Neuronal stem cell (in vitro differentiated cells): ENCODE data around the gene VEZF1.

Experiments used
- DNase-seq: peaks from one replicate; pipeline ENCODE4 v3.0.0-alpha.2; 2013; ENCODE audit warnings: low spot score
- H2AFZ ChIP-seq: one replicate; pipeline ENCODE4 v1.6.1; 2013; ENCODE audit warnings: mild to moderate bottlenecking, low read length, inconsistent platforms
- H2AK5ac ChIP-seq: 2 replicates; pipeline ENCODE4 v1.6.1; 2013; ENCODE audit warnings: low read depth, mild to moderate bottlenecking, inconsistent platforms, low read length, moderate library complexity, mixed read lengths
- H2BK120ac ChIP-seq: 2 replicates; pipeline ENCODE4 v1.6.1; 2013; ENCODE audit warnings: low read depth, mild to moderate bottlenecking, inconsistent platforms, low read length, moderate library complexity, mixed read lengths
- H2BK12ac ChIP-seq: one replicate; pipeline ENCODE4 v1.6.1; 2013; ENCODE audit warnings: low read length, inconsistent platforms
- H2BK15ac ChIP-seq: 2 replicates; pipeline ENCODE4 v1.6.1; 2013; ENCODE audit warnings: mild to moderate bottlenecking, low read length, inconsistent platforms, mixed read lengths
- H2BK5ac ChIP-seq: one replicate; pipeline ENCODE4 v1.6.1; 2013; ENCODE audit warnings: inconsistent platforms, mild to moderate bottlenecking, low read length, moderate library complexity
- H3K14ac ChIP-seq: one replicate; pipeline ENCODE4 v1.6.1; 2013; ENCODE audit warnings: low read length, inconsistent platforms
- H3K18ac ChIP-seq: 2 replicates; pipeline ENCODE4 v1.6.1; 2013; ENCODE audit warnings: low read length, inconsistent platforms
- H3K23ac ChIP-seq: 2 replicates; pipeline ENCODE4 v1.6.1; 2013; ENCODE audit warnings: low read depth, mild to moderate bottlenecking, mixed read lengths, low read length, inconsistent platforms; ENCODE audit not compliant: poor library complexity
- H3K27ac ChIP-seq: replicated peaks from 3 replicates; pipeline ENCODE4 v1.5.1; 2013; ENCODE audit warnings: low read length, inconsistent platforms
- H3K27me3 ChIP-seq, 3 experiments: 2 replicates each; pipeline ENCODE4 v1.6.1; 2013; ENCODE audit warnings: low read length in 3 of 3, mild to moderate bottlenecking in 2 of 3, inconsistent platforms in 1 of 3, low read depth in 1 of 3, mixed read lengths in 1 of 3, moderate library complexity in 1 of 3; ENCODE audit not compliant: control insufficient read depth in 3 of 3, insufficient read depth in 3 of 3
- H3K36me3 ChIP-seq, 2 donors: replicated peaks in 1 of 2; 2 replicates each; pipeline ENCODE4 v1.6.1; 2013; ENCODE audit warnings: low read length in 2 of 2; ENCODE audit not compliant: control insufficient read depth in 2 of 2, insufficient read depth in 2 of 2
- H3K4ac ChIP-seq: 2 replicates; pipeline ENCODE4 v1.6.1; 2013; ENCODE audit warnings: inconsistent platforms, mild to moderate bottlenecking, low read length, moderate library complexity
- H3K4me1 ChIP-seq, 2 donors: 1 replicate in 1 of 2; 2 replicates in 1 of 2; pipeline ENCODE4 v1.6.1; 2013; ENCODE audit warnings: low read length in 2 of 2, low read depth in 1 of 2; ENCODE audit not compliant: control insufficient read depth in 2 of 2, insufficient read depth in 1 of 2
- H3K4me2 ChIP-seq: one replicate; pipeline ENCODE4 v1.6.1; 2013; ENCODE audit warnings: mild to moderate bottlenecking, low read length, inconsistent platforms; ENCODE audit not compliant: insufficient read depth, poor library complexity, severe bottlenecking
- H3K4me3 ChIP-seq, 2 donors: 2 replicates each; pipeline ENCODE4 v1.5.1; 2013; ENCODE audit warnings: low read length in 2 of 2, mild to moderate bottlenecking in 2 of 2, inconsistent platforms in 1 of 2, moderate library complexity in 1 of 2
- H3K79me1 ChIP-seq: one replicate; pipeline ENCODE4 v1.6.1; 2013; ENCODE audit warnings: low read depth, mild to moderate bottlenecking, inconsistent platforms, low read length, moderate library complexity
- H3K9ac ChIP-seq: one replicate; pipeline ENCODE4 v1.6.1; 2013; ENCODE audit warnings: mild to moderate bottlenecking, low read depth, low read length, inconsistent platforms; ENCODE audit not compliant: poor library complexity
- H3K9me3 ChIP-seq, 2 donors: replicated peaks in 1 of 2; 2 replicates each; pipeline versions ENCODE3 to v1.6.1; 2013; ENCODE audit warnings: low read length in 2 of 2, mild to moderate bottlenecking in 2 of 2, inconsistent platforms in 1 of 2, low read depth in 1 of 2, mixed read lengths in 1 of 2, moderate library complexity in 1 of 2; ENCODE audit not compliant: control insufficient read depth in 2 of 2, insufficient read depth in 1 of 2
- H4K8ac ChIP-seq: one replicate; pipeline ENCODE4 v1.6.1; 2013; ENCODE audit warnings: low read depth, mild to moderate bottlenecking, inconsistent platforms, low read length, moderate library complexity
- H4K91ac ChIP-seq: one replicate; pipeline ENCODE4 v1.6.1; 2013; ENCODE audit warnings: low read length, low read depth, mild to moderate bottlenecking, inconsistent platforms; ENCODE audit not compliant: poor library complexity
- WGBS, 2 donors: extraction: QIAGEN DNeasy Blood & Tissue Kit; methylation state at CpG; one replicate each; pipeline ENCODE4 v1.1.7; 2013; ENCODE audit warnings: missing lambda C conversion rate in 2 of 2, mixed read lengths in 1 of 2; ENCODE audit not compliant: insufficient read length in 2 of 2, insufficient replicate concordance in 1 of 2; ENCODE audit errors: extremely low coverage in 2 of 2; 5-methylcytosine and 5-hydroxymethylcytosine counted together

VEZF1 gene

GRCh38 chr17:57971572-57971971, 16.5 kb downstream of the VEZF1 start:
- Histone ChIP-seq H3K79me1 (no peaks in the 10 kb centered on the region), H3K4me2 (no peak overlapping the region), H3K4me1 (no peaks in the 10 kb centered on the region), H3K4ac (no peak overlapping the region), H3K9ac (no peak overlapping the region), H3K9me3 (no peaks in the 10 kb centered on the region), H2BK15ac (no peak overlapping the region), H2BK120ac (no peak overlapping the region), H4K91ac (no peak overlapping the region), H2BK5ac (no peak overlapping the region), H4K8ac (no peak overlapping the region), H2AK5ac (no peak overlapping the region), H3K36me3 (peaks cover 21 to 58% of the 10 kb centered on the region in 2 donors), H2AFZ (no peak overlapping the region), H3K23ac (no peak overlapping the region), H3K14ac (no peak overlapping the region), H3K4me3 (no peak overlapping the region), H2BK12ac (no peak overlapping the region), H3K18ac (no peak overlapping the region), H3K27me3 (no peaks in the 10 kb centered on the region), H3K27ac (peak overlapping the region; percentile 25)
- no CpG with 5 or more reads among the region's 10 CpGs for WGBS, 2 donors
- DNase-seq: no peak

GRCh38 chr17:57970710-57971109, 17.3 kb downstream of the VEZF1 start:
- Histone ChIP-seq H3K79me1 (no peaks in the 10 kb centered on the region), H4K91ac (no peak overlapping the region), H3K9me3 (no peaks in the 10 kb centered on the region), H3K14ac (no peak overlapping the region), H3K4me3 (no peak overlapping the region), H3K27ac (no peak overlapping the region), H3K18ac (no peak overlapping the region), H3K23ac (no peak overlapping the region), H2AFZ (no peak overlapping the region), H2AK5ac (no peak overlapping the region), H3K4me1 (no peaks in the 10 kb centered on the region), H3K27me3 (no peaks in the 10 kb centered on the region), H3K9ac (no peak overlapping the region), H2BK12ac (no peak overlapping the region), H3K36me3 (peaks cover 16 to 49% of the 10 kb centered on the region in 2 donors), H3K4me2 (no peak overlapping the region), H3K4ac (no peak overlapping the region), H4K8ac (no peak overlapping the region), H2BK5ac (no peak overlapping the region), H2BK15ac (no peak overlapping the region), H2BK120ac (no peak overlapping the region)
- DNase-seq: no peak
- no CpG with 5 or more reads among the region's 4 CpGs for WGBS, 2 donors

- H3K4ac ChIP-seq: no peak overlapping the region
- H2BK5ac ChIP-seq: no peak overlapping the region
- H3K4me3 ChIP-seq: no peak overlapping the region
- no peak overlapping the region for H2AFZ ChIP-seq
- H2BK15ac ChIP-seq: no peak overlapping the region
- H3K14ac ChIP-seq: no peak overlapping the region
- H3K18ac ChIP-seq: no peak overlapping the region
- no peak overlapping the region for H2AK5ac ChIP-seq
- no peak overlapping the region for H3K27ac ChIP-seq
- no peak overlapping the region for H4K91ac ChIP-seq
- H3K27me3 ChIP-seq: no peaks in the 10 kb centered on the region
- no peak overlapping the region for H2BK120ac ChIP-seq
- H3K9me3 ChIP-seq: no peaks in the 10 kb centered on the region
- H3K4me2 ChIP-seq: no peak overlapping the region
- no CpG with 5 or more reads among the region's 1 CpG for WGBS, 2 donors
- no peak for DNase-seq
- H3K9ac ChIP-seq: no peak overlapping the region
- no peak overlapping the region for H3K23ac ChIP-seq
- H3K79me1 ChIP-seq: no peaks in the 10 kb centered on the region
- H2BK12ac ChIP-seq: no peak overlapping the region
- peaks cover 6 to 27% of the 10 kb centered on the region in 2 donors for H3K36me3 ChIP-seq
- no peak overlapping the region for H4K8ac ChIP-seq
- no peaks in the 10 kb centered on the region for H3K4me1 ChIP-seq
Observed at GRCh38 chr17:57968456-57968855, 19.6 kb downstream of the VEZF1 start.

- Histone ChIP-seq H3K4me3 (no peak overlapping the region), H2BK5ac (no peak overlapping the region), H3K27me3 (no peaks in the 10 kb centered on the region), H3K36me3 (peaks cover 0 to 11% of the 10 kb centered on the region in 2 donors), H4K8ac (no peak overlapping the region), H3K23ac (no peak overlapping the region), H2BK15ac (no peak overlapping the region), H2AFZ (no peak overlapping the region), H2BK120ac (no peak overlapping the region), H3K4ac (no peak overlapping the region), H3K79me1 (no peaks in the 10 kb centered on the region), H3K27ac (no peak overlapping the region), H2AK5ac (no peak overlapping the region), H3K18ac (no peak overlapping the region), H4K91ac (no peak overlapping the region), H3K4me1 (no peaks in the 10 kb centered on the region), H3K9me3 (no peaks in the 10 kb centered on the region), H2BK12ac (no peak overlapping the region), H3K4me2 (no peak overlapping the region), H3K14ac (no peak overlapping the region), H3K9ac (no peak overlapping the region)
- DNase-seq: no peak
- no CpG with 5 or more reads among the region's 5 CpGs for WGBS, 2 donors
Observed at GRCh38 chr17:57966875-57967274, 21.2 kb downstream of the VEZF1 start.
